Measurements from ENCODE around the gene NPAT.
A peak's percentile ranks its signal among the peaks of the same experiment; 100 is the strongest.
"Not testable (repeated sequence)": the region's sequence is repeated elsewhere in the genome, so short reads cannot be mapped to it uniquely, and the experiment has no call there.

Gene NPAT

DNA sequence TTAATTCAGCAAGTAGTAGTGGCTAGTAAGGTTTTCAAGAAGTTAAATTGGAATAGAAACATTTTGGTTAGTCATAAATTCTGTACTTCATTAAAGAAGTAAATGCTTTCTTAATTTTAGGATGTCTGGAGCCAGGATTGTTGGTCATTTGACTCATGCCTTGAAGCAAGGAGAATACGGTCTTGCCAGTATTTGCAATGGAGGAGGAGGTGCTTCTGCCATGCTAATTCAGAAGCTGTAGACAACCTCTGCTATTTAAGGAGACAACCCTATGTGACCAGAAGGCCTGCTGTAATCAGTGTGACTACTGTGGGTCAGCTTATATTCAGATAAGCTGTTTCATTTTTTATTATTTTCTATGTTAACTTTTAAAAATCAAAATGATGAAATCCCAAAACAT lies 75.3 kb downstream of the NPAT start:
- TF ChIP-seq, protein P1, sequence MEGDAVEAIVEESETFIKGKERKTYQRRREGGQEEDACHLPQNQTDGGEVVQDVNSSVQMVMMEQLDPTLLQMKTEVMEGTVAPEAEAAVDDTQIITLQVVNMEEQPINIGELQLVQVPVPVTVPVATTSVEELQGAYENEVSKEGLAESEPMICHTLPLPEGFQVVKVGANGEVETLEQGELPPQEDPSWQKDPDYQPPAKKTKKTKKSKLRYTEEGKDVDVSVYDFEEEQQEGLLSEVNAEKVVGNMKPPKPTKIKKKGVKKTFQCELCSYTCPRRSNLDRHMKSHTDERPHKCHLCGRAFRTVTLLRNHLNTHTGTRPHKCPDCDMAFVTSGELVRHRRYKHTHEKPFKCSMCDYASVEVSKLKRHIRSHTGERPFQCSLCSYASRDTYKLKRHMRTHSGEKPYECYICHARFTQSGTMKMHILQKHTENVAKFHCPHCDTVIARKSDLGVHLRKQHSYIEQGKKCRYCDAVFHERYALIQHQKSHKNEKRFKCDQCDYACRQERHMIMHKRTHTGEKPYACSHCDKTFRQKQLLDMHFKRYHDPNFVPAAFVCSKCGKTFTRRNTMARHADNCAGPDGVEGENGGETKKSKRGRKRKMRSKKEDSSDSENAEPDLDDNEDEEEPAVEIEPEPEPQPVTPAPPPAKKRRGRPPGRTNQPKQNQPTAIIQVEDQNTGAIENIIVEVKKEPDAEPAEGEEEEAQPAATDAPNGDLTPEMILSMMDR (IDR thresholded peaks at IDR 0.05; ENCODE audit: low read depth, low read length), result no peak
- DNase-seq (ENCODE audit: low read depth, low spot score), result no peak
- no peak overlapping the region for H3K4me3 ChIP-seq (ENCODE audit: low read depth, low read length)
- in situ Hi-C loops (cut with HindIII; ENCODE audit: low sequenced_read_pairs), result no loop called here

DNA sequence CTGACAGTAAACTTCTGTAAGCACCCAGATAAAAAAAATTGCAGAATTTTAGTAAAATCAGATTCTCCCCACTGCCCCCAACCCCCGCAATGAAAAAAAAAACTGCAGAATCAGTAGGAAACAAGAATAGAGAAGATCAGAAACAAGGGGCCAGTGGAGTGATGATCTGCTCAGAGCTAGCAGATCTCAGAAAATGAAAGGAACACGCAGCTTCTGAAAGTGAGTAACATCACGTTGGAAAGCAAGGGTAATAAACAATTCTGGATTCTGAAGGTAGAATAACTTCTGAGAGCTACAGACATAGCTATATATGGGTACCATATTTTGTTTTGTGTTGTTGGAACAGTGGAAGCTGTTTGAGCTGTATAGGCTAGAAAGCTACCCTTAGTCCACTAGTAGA lies 77.8 kb downstream of the NPAT start:
- H3K4me3 ChIP-seq (ENCODE audit: low read depth, low read length), result no peak overlapping the region
- in situ Hi-C loops (cut with HindIII; ENCODE audit: low sequenced_read_pairs), result no loop called here
- TF ChIP-seq, protein P1 (IDR thresholded peaks at IDR 0.05; ENCODE audit: low read depth, low read length), result no peak
- DNase-seq (ENCODE audit: low read depth, low spot score), result no peak

- H3K4me3 ChIP-seq (ENCODE audit: low read depth, low read length), result no peak overlapping the region
- DNase-seq (ENCODE audit: low read depth, low spot score), result no peak
- in situ Hi-C loops (cut with HindIII; ENCODE audit: low sequenced_read_pairs), result no loop called here
- TF ChIP-seq, protein P1 (IDR thresholded peaks at IDR 0.05; ENCODE audit: low read depth, low read length), result no peak
Measured at GRCh38 chr11:108142304-108142703, 80.1 kb downstream of the NPAT start.

- in situ Hi-C loops (cut with HindIII; ENCODE audit: low sequenced_read_pairs), result no loop called here
- TF ChIP-seq, protein P1 (IDR thresholded peaks at IDR 0.05; ENCODE audit: low read depth, low read length), result no peak
Measured at GRCh38 chr11:108137212-108137611, 85.2 kb downstream of the NPAT start.

GRCh38 chr11:108135845-108136544 lies 86.4 kb downstream of the NPAT start:
- in situ Hi-C loops (cut with HindIII; ENCODE audit: low sequenced_read_pairs), result no loop called here
- TF ChIP-seq, protein P1 (IDR thresholded peaks at IDR 0.05; ENCODE audit: low read depth, low read length), result no peak
- H3K4me3 ChIP-seq (ENCODE audit: low read depth, low read length), result no peak overlapping the region
- peak; percentile 27 for DNase-seq (ENCODE audit: low read depth, low spot score)

More at GRCh38 chr11:108137212-108137611, 85.2 kb downstream of the NPAT start:
- no peak for DNase-seq (ENCODE audit: low read depth, low spot score)
- no peak overlapping the region for H3K4me3 ChIP-seq (ENCODE audit: low read depth, low read length)

DNA sequence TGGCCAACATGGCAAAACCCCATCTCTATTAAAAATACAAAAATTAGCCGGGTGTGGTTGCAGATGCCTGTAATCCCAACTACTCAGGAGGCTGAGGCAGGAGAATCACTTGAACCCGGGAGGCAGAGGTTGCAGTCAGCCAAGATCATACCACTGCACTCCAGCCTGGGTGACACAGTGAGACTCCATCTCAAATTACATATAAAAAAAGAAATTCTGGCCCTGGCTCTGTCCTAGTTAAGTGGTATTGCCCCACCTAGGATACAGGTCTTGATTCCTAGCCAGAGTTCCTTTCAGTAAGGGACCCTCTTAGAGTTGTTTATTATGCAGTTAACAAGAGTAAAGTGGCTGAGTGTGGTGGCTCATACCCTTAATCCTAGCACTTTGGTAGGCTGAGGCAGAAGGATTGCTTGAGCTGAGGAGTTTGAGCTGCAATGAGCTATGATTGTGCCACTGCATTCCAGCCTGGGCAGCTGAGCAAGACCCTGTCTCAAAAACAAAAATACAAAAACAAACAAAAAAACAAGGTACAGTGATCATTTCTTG lies 89.4 kb downstream of the NPAT start:
- in situ Hi-C loops (cut with HindIII; ENCODE audit: low sequenced_read_pairs); DNase-seq (ENCODE audit: low read depth, low spot score); H3K4me3 ChIP-seq (ENCODE audit: low read depth, low read length): not testable (repeated sequence)

GRCh38 chr11:108131993-108132392 lies 90.4 kb downstream of the NPAT start:
- no peak for DNase-seq (ENCODE audit: low read depth, low spot score)
- TF ChIP-seq, protein P1 (IDR thresholded peaks at IDR 0.05; ENCODE audit: low read depth, low read length), result no peak
- no peak overlapping the region for H3K4me3 ChIP-seq (ENCODE audit: low read depth, low read length)
- in situ Hi-C loops (cut with HindIII; ENCODE audit: low sequenced_read_pairs), result no loop called here

All from astrocyte of the spinal cord (primary cell).